Mucosa of descending colon (tissue), 3 donors: ENCODE results near the gene KCNH5. TPM values are rescaled to one million over a fixed set of nuclear protein-coding genes. Genes with fewer than 3 reads are reported as not detected.

Source experiments
- ATAC-seq: fragments of 200-7000 bp; cut with Tn5 transposase; one replicate; pipeline ENCODE4 v1.9.1; 2020; ENCODE audit warnings: mild to moderate bottlenecking, moderate library complexity
- DNase-seq, 3 donors: peaks; one replicate each; pipeline ENCODE4 v3.0.0-alpha.2; 2020
- H3K36me3 ChIP-seq: fragments of 200-600 bp; one replicate; pipeline ENCODE4 v1.8.0; 2021; ENCODE audit warnings: low read depth, mild to moderate bottlenecking
- H3K4me1 ChIP-seq: fragments of 200-600 bp; one replicate; pipeline ENCODE4 v1.8.0; 2021; ENCODE audit warnings: low read depth, mild to moderate bottlenecking
- H3K4me3 ChIP-seq: fragments of 200-600 bp; one replicate; pipeline ENCODE4 v1.8.0; 2021; ENCODE audit warnings: mild to moderate bottlenecking
- H3K9me3 ChIP-seq: fragments of 200-600 bp; one replicate; pipeline ENCODE4 v1.8.0; 2021; ENCODE audit warnings: mild to moderate bottlenecking
- CTCF ChIP-seq: fragments of 200-600 bp; IDR thresholded peaks from one replicate; pipeline ENCODE4 v1.8.0; 2022; ENCODE audit warnings: antibody characterized with exemption, mild to moderate bottlenecking
- intact Hi-C, 2 donors: fragments of 100-400 bp; cut with DNase I in 1 of 2; cut with micrococcal nuclease in 1 of 2; formaldehyde crosslinking; loops; one replicate each; pipeline versions ENCODE4 v1.11.0 to v1.11.1; 2022; cut with DNase I, micrococcal nuclease
- total RNA-seq, 3 donors: library from RNA; stranded (reverse); fragmentation: NEBNext Ultra II Directional in 2 of 3; extraction: Animal tissue kit (Norgen Biotek cat#: 25700) in 2 of 3; gene quantifications; one replicate each; pipeline versions ENCODE4 v1.2.1 to v1.2.4, GENCODE V29; 2021 to 2023
- donor health status: DM: no; HTN: no; CAD: no; lungs with moderate emphysema.
- donor health status: DM: no; HTN: no; CAD: no.
- donor health status: DM: no; HTN: yes; CAD: no.

The KCNH5 gene
- total RNA-seq, 3 donors from 2014 or later = 0.28 TPM; not detected in 2

GRCh38 chr14:62682208-62682607 is 363.1 kb downstream of the KCNH5 start:
- Histone ChIP-seq H3K9me3 (peaks cover 8% of the 10 kb centered on the region), H3K36me3 (no peaks in the 10 kb centered on the region), H3K4me1 (no peaks in the 10 kb centered on the region), H3K4me3 (no peak overlapping the region)
- intact Hi-C loops = no loop called here
- ATAC-seq (no peak), DNase-seq (no peak)
- TF ChIP-seq CTCF = no peak

GRCh38 chr14:62674563-62675237 is 370.6 kb downstream of the KCNH5 start:
- Histone ChIP-seq H3K9me3 (peaks cover 5% of the 10 kb centered on the region), H3K4me1 (no peaks in the 10 kb centered on the region), H3K36me3 (no peaks in the 10 kb centered on the region), H3K4me3 (no peak overlapping the region)
- intact Hi-C loops = no loop called here
- TF ChIP-seq CTCF = no peak
- no peak for DNase-seq
- ATAC-seq = no peak

GRCh38 chr14:62673014-62673755 is 372.1 kb downstream of the KCNH5 start:
- H3K36me3 ChIP-seq = no peaks in the 10 kb centered on the region
- H3K4me3 ChIP-seq = no peak overlapping the region
- TF ChIP-seq CTCF = no peak
- intact Hi-C loops = no loop called here
- no peaks in the 10 kb centered on the region for H3K9me3 ChIP-seq
- no peaks in the 10 kb centered on the region for H3K4me1 ChIP-seq
- ATAC-seq (no peak), DNase-seq (no peak)

- H3K9me3 ChIP-seq = no peaks in the 10 kb centered on the region
- DNase-seq = no peak
- H3K4me1 ChIP-seq = no peaks in the 10 kb centered on the region
- ATAC-seq = no peak
- H3K36me3 ChIP-seq = no peaks in the 10 kb centered on the region
- intact Hi-C loops = no loop called here
- H3K4me3 ChIP-seq = no peak overlapping the region
- no peak for TF ChIP-seq CTCF
Observed at GRCh38 chr14:62670526-62670925, 374.7 kb downstream of the KCNH5 start.

GRCh38 chr14:62667421-62667914 is 377.8 kb downstream of the KCNH5 start:
- no peaks in the 10 kb centered on the region for H3K36me3 ChIP-seq
- DNase-seq = no peak
- no peaks in the 10 kb centered on the region for H3K4me1 ChIP-seq
- H3K4me3 ChIP-seq = no peak overlapping the region
- TF ChIP-seq CTCF = no peak
- H3K9me3 ChIP-seq = peaks cover 2% of the 10 kb centered on the region
- intact Hi-C loops = no loop called here
- ATAC-seq = no peak
